Melanocyte of skin (primary cell): Measurements from ENCODE around the gene ZNF446. TPM values are rescaled to one million over a fixed set of nuclear protein-coding genes. Genes with fewer than 3 reads are reported as not detected.

Experiments
- small RNA-seq, 2 donors: library from RNA; depleted of rRNA; stranded (forward); fragments of <200 nt; gene quantifications; one replicate each; pipeline ENCODE3, GENCODE V24; 2012
- total RNA-seq, 2 donors: library from RNA; depleted of rRNA; stranded (reverse); fragments of >200 nt; gene quantifications; 2 replicates each; pipeline ENCODE4 v1.2.3, GENCODE V29; 2012

ZNF446 gene
- 1 to 10 TPM; 5.7 to 7.9 TPM for total RNA-seq

DNA sequence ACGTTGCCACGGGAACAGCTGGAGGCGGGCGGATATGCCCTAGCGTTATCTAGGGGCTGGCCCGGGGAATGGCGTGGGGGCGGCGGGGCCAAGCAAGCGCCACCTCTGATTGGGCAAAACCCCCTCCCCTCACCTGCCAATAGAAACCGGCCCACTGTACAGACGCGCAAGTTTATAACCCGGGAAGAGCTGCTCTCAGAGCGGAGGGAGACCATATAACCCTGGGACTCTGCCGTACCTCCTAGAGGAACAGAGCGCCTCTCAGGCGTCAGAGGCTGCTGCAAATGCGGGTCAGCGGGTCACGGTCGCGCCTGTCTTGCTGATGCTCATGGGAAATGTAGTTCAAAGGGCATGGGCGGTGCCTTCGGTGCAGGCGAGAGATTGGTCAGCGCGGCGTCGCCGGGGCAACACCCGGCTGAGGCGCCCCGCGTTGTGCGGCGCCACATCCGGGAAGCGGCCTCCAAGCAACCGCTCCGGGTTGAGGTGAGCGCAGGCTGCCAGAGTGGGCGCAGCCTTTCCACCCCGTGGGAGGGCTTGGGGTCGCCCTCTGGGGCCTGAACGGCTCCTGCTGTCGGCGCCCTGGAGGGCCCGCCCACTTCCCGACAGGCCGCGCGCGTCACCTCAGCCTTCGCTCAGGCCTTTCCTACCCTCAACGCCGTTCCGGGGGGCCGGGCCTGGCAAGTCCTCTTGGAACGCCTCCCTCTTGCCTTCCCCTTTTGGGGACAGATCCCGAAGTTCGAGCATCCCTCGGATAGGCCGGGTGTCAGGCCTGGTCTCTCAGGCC lies at the start of gene ZNF446:
TSS of gene ZNF446 (plus strand) at position 639 of the 784 bp plus-strand sequence. CDS start 867 bp downstream, outside the sequence.

DNA sequence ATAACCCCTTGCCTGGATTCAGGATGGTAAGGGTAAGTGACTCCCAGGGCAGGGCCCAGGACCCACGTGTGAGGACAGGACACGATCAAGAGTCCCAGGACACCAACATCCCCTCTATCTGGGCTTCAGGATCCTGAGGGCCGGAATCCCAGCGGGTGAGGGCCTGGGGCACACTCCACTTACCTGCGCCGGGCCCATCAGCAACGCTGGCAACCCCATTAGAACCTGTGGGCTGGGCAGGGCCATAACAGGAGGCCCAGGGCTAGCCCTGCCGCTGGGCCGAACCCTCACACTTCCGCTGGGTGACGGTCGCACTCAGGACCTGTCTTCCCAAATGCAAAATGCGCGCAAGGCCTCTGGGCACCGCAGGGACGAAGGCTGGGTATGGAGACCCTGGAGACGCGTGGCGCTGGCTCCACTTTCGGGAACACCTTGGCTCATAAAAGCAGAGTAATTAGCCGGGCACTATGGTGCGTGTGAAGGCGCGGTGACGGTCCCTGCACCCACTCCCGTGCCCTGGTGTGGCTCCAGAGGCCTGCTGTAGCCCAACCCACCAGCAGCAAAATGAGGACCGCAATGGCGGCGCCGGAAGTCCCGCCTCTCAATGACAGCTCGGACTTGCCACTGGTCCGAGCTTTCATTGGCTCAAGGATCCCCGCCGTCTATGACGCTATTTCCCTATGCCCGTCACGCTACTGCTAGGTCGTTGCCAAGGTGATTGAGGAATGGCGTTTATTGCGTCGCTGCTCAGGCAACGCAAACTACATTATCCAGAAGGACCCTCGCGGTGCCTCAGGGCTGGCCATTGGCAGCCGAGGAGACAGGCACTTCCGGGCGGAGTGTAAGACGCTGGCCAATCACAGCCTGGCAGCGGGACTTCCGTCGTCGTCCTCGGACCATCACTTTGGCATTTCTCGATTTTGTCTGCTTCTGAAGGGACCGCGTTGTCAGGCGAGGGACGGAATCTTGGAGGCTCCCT lies 36.3 kb upstream of the ZNF446 start, which contains the start of gene ZNF132:
TSS of gene ZNF132 (minus strand) at position 578 of the 979 bp plus-strand sequence. CDS start at position 246, 332 bp downstream.

DNA sequence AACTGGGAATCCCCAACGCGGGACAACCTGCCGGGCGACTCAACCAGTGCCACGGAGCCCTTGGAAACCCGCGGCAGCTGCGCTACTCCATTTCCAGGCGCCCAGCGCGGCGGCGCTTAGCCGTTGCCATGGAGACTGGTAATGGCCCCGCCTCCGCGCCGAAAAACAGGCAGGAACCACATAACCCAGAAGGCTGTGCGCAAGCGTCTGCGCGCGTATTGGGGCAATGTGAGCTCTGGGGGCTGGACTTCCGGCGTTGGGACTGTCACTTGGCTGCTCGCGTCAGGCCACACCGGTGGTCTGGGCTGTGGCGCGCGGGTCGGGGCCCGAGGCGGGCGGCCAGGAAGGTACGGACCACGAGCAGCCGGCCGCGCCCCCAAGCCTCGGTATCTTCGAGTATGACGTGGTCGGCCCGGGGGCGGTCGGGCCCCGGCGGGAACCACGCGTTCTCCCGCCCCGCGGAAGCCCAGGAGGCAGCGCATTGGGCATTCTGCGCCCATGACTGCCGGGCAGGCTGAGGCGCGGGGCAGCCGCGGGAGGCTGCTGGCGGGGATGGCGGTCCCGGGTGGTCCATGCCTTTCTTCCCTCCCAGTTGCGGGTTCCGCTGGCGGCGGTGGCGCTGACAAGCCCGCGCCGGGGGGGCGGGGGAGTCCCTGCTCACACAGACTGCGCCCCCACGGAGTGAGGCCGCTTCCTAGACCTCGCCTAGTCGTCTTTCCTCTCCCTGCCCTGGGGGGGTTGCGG lies 24.6 kb upstream of the ZNF446 start, which contains the start of gene ZNF324B:
TSS of gene ZNF324B (plus strand) at position 265 of the 744 bp plus-strand sequence. CDS start 2,080 bp downstream, outside the sequence.

DNA sequence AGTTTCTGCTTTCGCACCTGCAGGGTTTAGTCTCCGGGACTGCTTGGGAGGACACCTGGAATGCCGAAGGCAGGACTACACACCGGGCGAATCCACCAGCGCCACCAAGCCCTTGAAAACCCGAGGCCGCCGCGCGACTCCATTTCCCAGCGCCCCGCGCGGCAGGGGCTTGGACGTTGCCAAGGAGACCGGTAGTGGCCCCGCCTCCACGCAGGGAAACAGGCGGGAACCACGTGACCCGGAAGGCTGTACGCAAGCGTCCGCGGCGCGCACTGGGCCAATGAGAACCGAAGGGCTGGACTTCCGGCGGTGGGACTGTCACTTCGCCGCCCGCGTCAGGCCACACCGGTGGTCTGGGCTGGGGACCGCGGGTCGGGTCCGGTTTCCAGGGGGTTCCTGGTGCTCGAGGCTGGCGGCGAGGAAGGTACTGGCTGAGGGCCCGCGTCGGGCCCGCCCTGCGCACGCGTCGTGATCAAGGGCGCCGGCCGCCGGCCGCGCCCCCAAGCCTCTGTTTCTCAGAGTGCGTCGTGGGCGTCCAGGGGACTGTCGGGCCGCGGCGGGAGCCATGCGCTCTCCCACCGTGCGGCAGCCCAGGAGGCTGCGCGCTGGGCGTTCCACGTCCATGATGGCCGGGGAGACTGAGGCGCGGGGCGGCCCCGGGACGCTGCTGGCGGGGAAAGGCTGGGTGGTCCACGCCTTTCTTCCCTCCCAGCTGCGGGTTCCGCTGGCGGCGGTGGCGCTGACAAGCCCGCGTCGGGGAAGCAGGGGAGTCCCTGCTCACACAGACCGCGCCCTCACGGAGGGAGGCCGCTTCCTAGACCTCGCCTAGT lies 9.2 kb upstream of the ZNF446 start, which contains the start of gene ZNF324:
TSS of gene ZNF324 (plus strand) at position 321 of the 830 bp plus-strand sequence. CDS start 2,106 bp downstream, outside the sequence.

DNA sequence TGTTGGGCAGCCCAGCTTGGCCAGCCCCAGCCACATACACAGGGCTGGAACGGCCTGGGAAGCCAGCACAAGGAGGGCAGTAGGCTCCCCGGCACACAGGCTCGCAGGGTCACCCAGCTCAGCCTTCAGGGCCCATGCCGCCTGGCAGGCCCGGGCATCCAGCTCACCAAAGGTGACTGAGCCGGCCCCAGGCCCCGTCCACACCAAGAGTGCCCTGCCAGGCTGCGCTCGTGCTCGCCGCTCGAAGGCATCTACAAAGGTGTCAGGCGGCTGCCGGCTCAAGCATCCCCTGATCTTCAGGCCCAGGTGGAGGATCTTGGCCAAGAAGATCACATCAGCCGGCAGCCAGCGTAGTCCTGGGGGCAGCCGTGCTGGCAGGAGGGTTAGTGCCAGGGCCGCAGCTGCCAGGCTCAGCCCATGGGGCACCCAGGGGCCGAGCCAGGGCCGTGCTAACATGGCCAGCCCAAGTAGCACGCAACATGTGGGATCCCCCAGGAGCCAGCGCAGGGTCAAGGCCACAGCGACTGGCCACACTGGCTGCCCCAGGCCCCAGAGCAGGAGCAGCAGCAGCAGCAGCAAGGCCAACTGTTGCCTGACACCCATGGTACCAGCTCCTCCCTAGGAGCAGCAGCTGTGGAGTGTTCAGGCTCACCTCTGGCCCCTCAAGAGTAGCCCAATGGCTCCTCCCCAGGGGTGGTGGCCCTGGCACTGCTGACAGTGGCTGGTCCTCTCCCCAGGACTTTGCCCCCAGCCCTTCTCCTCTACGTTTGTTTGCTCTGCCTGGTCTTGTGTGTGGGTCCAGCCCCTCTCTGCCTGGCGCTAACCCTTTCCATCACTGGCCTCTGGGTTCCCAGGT lies 35.4 kb downstream of the ZNF446 start, which contains the start of gene SLC27A5:
TSS of gene SLC27A5 (minus strand) at position 640 of the 856 bp plus-strand sequence. CDS start at position 603, 37 bp downstream.

DNA sequence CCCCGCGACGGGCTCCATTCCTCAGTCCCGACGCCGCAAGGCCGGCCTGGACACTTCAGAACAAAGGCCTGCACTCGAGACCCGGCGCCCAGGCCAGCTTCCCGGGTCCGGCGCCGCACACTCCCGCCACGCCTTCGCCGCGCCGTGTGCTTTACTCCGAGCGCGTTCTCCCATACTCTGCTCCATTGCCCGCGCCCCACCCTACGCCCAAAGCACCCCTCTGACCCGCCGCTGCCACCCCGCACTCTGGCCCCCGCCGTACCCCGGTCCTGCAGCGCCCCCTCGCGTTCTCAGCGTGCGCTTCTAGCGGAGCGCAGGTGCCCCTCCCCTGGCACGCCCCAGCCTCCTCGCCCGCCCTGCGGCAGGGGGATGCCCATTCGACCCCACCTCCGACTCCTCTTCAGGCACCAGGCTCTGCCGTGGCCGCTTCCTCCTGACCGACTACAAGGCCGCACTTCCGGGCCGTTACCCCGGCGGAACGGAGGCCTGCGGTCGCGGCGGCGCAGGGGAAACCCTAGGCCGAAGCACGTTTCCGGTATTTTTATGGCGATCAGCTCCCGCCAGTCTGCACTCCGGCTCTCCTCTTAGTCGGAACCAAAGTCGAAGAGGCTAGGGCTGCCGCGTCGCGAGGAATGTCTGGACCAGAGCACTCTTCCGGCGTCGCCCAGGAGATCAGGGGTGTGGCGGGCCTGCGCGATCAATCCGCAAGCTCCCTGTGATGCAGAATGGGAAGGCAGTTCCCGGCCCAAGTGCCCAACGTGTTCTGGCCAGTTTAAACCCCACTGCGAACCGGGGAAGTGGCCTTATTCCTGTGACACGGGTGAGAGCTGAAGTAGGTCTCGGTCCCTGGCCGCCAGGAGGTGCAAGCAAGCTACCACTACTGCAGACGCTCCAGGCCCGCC lies 43.5 kb downstream of the ZNF446 start, which contains the start of gene ZBTB45:
TSS of gene ZBTB45 (minus strand) at position 456 of the 902 bp plus-strand sequence. CDS start 2,137 bp downstream, outside the sequence.

Small RNA genes within 50 kb of the gene (small RNA-seq; reads per million reads assigned to genes)
- 0 reads per million in 2 donors for gene RN7SL693P
- 0 reads per million in 2 donors for gene RNU6-1337P

Other genes starting within 250 kb of the ZNF446 start
- 10 to 100 TPM; 24.4 to 32.3 TPM for gene ZNF544, start 247.4 kb upstream of the ZNF446 start, total RNA-seq
- gene ZNF8, start 197.4 kb upstream of the ZNF446 start, total RNA-seq, result 1 to 10 TPM; 3.8 to 5.3 TPM
- 10 to 100 TPM; 27.5 to 51.3 TPM for gene ERVK3-1, start 171.0 kb upstream of the ZNF446 start, total RNA-seq
- gene ZSCAN22, start 149.4 kb upstream of the ZNF446 start, total RNA-seq, result 1 to 10 TPM; 4.1 to 5.0 TPM
- gene A1BG, start 122.9 kb upstream of the ZNF446 start, total RNA-seq, result 1 to 10 TPM; 1.7 to 7.0 TPM
- gene ZNF497, start 113.6 kb upstream of the ZNF446 start, total RNA-seq, result 1 to 10 TPM in 1 of 2 donors, under 1 TPM in 1; 0.67 to 1.0 TPM
- 1 to 10 TPM; 1.7 to 3.8 TPM for gene ZNF837, start 95.3 kb upstream of the ZNF446 start, total RNA-seq
- gene RPS5, start 89.1 kb upstream of the ZNF446 start, total RNA-seq, result 1,000 to 10,000 TPM in 1 of 2 donors, 100 to 1,000 TPM in 1; 673 to 1,376 TPM
- gene RNF225, start 80.7 kb upstream of the ZNF446 start, total RNA-seq, result under 1 TPM in 1 of 2 donors, not detected in 1; 0.33 TPM
- 10 to 100 TPM; 14.8 to 16.7 TPM for gene ZNF584, start 67.7 kb upstream of the ZNF446 start, total RNA-seq
- 1 to 10 TPM; 7.6 to 8.7 TPM for gene ZNF132, start 36.2 kb upstream of the ZNF446 start, total RNA-seq
- 10 to 100 TPM; 12.7 to 13.8 TPM for gene ZNF324B, start 24.7 kb upstream of the ZNF446 start, total RNA-seq
- gene ZNF324, start 9.3 kb upstream of the ZNF446 start, total RNA-seq, result 10 to 100 TPM; 16.0 to 18.2 TPM
- 10 to 100 TPM in 1 of 2 donors, 1 to 10 TPM in 1; 6.0 to 11.7 TPM for gene SLC27A5, start 35.6 kb downstream of the ZNF446 start, total RNA-seq
- gene ZBTB45, start 43.5 kb downstream of the ZNF446 start, total RNA-seq, result 1 to 10 TPM; 7.6 to 8.0 TPM
- gene TRIM28, start 67.7 kb downstream of the ZNF446 start, total RNA-seq, result 100 to 1,000 TPM; 204 to 363 TPM
- gene CHMP2A, start 78.8 kb downstream of the ZNF446 start, total RNA-seq, result 10 to 100 TPM; 69.6 to 82.6 TPM
- 100 to 1,000 TPM; 101 to 126 TPM for gene UBE2M, start 82.3 kb downstream of the ZNF446 start, total RNA-seq
- gene MZF1, start 97.0 kb downstream of the ZNF446 start, total RNA-seq, result 10 to 100 TPM in 1 of 2 donors, 1 to 10 TPM in 1; 8.7 to 12.0 TPM